Mesodermal cell (in vitro differentiated cells): ENCODE measurements around the gene FOXN3.

ENCODE experiments used
- H3K27ac ChIP-seq: 2 replicates; pipeline ENCODE4 v1.7.0; 2013; ENCODE audit warnings: mild to moderate bottlenecking, low read depth, low read length, moderate library complexity; ENCODE audit not compliant: severe bottlenecking
- H3K36me3 ChIP-seq: 2 replicates; pipeline ENCODE4 v1.7.1; 2013; ENCODE audit warnings: mild to moderate bottlenecking, low read length, moderate library complexity; ENCODE audit not compliant: control insufficient read depth, insufficient read depth
- H3K4me1 ChIP-seq: one replicate; pipeline ENCODE4 v1.7.1; 2013; ENCODE audit warnings: mild to moderate bottlenecking, low read length; ENCODE audit not compliant: insufficient read depth, control insufficient read depth, poor library complexity, severe bottlenecking
- H3K4me3 ChIP-seq: 2 replicates; pipeline ENCODE4 v1.7.0; 2013; ENCODE audit warnings: low read length, control low read depth, mild to moderate bottlenecking; ENCODE audit not compliant: insufficient read depth, poor library complexity, severe bottlenecking; ENCODE audit errors: extremely low read depth
- H3K9me3 ChIP-seq: 2 replicates; pipeline ENCODE4 v1.7.1; 2013; ENCODE audit warnings: mild to moderate bottlenecking, low read length, moderate library complexity; ENCODE audit not compliant: control insufficient read depth
- WGBS, 2 experiments: methylation state at CpG; one replicate each; pipeline ENCODE4 v1.1.5; 2013; ENCODE audit warnings: missing lambda C conversion rate in 2 of 2; ENCODE audit not compliant: insufficient coverage in 2 of 2; 5-methylcytosine and 5-hydroxymethylcytosine counted together

The FOXN3 gene

GRCh38 chr14:89394972-89395371, 22.1 kb downstream of the FOXN3 start:
- H3K27ac ChIP-seq: no peak overlapping the region
- peaks cover 5% of the 10 kb centered on the region for H3K4me1 ChIP-seq
- H3K9me3 ChIP-seq: no peaks in the 10 kb centered on the region
- peaks cover 8% of the 10 kb centered on the region for H3K36me3 ChIP-seq
- WGBS, 2 experiments: 90 to 96% methylated on average over 2 to 3 of the region's 4 CpGs
- H3K4me3 ChIP-seq: no peak overlapping the region

GRCh38 chr14:89393222-89393745, 23.7 kb downstream of the FOXN3 start:
- H3K27ac ChIP-seq: no peak overlapping the region
- no peaks in the 10 kb centered on the region for H3K4me1 ChIP-seq
- peaks cover 8% of the 10 kb centered on the region for H3K36me3 ChIP-seq

GRCh38 chr14:89392181-89392580, 24.9 kb downstream of the FOXN3 start:
- Histone ChIP-seq H3K36me3 (peaks cover 8% of the 10 kb centered on the region), H3K27ac (no peak overlapping the region), H3K4me3 (no peak overlapping the region), H3K4me1 (no peaks in the 10 kb centered on the region), H3K9me3 (no peaks in the 10 kb centered on the region)
- 76 to 83% methylated on average over 4 to 5 of the region's 5 CpGs for WGBS, 2 experiments

More at GRCh38 chr14:89393222-89393745, 23.7 kb downstream of the FOXN3 start:
- no peak overlapping the region for H3K4me3 ChIP-seq
- 92 to 100% methylated on average over 4 to 5 of the region's 6 CpGs for WGBS, 2 experiments
- H3K9me3 ChIP-seq: no peaks in the 10 kb centered on the region

- Histone ChIP-seq H3K27ac (no peak overlapping the region), H3K36me3 (peaks cover 8% of the 10 kb centered on the region), H3K4me3 (no peak overlapping the region), H3K4me1 (no peaks in the 10 kb centered on the region), H3K9me3 (no peaks in the 10 kb centered on the region)
- WGBS, 2 experiments: 86 to 88% methylated on average over 5 to 8 of the region's 8 CpGs
These were observed 25.5 kb downstream of the FOXN3 start for GRCh38 chr14:89391556-89391955.

GRCh38 chr14:89391123-89391522, 25.9 kb downstream of the FOXN3 start:
- no peak overlapping the region for H3K4me3 ChIP-seq
- H3K36me3 ChIP-seq: peaks cover 8% of the 10 kb centered on the region
- no peaks in the 10 kb centered on the region for H3K4me1 ChIP-seq
- H3K9me3 ChIP-seq: no peaks in the 10 kb centered on the region
- whole genome bisulfite sequencing, 2 experiments: 91 to 98% methylated on average over 7 to 9 of the region's 9 CpGs
- no peak overlapping the region for H3K27ac ChIP-seq

- no peak overlapping the region for H3K4me3 ChIP-seq
- no peaks in the 10 kb centered on the region for H3K4me1 ChIP-seq
- no peak overlapping the region for H3K27ac ChIP-seq
- H3K36me3 ChIP-seq: peaks cover 3% of the 10 kb centered on the region
- H3K9me3 ChIP-seq: no peaks in the 10 kb centered on the region
- 70 to 75% methylated on average over 3 of the region's 5 CpGs for WGBS, 2 experiments
These were observed 28.2 kb downstream of the FOXN3 start for GRCh38 chr14:89388853-89389252.

GRCh38 chr14:89387922-89388685, 28.9 kb downstream of the FOXN3 start:
- H3K36me3 ChIP-seq: peaks cover 3% of the 10 kb centered on the region
- no peaks in the 10 kb centered on the region for H3K9me3 ChIP-seq
- WGBS, 2 experiments: 89 to 94% methylated on average over 15 of the region's 15 CpGs
- H3K4me3 ChIP-seq: no peak overlapping the region
- no peak overlapping the region for H3K27ac ChIP-seq
- no peaks in the 10 kb centered on the region for H3K4me1 ChIP-seq

GRCh38 chr14:89386212-89386886, 30.7 kb downstream of the FOXN3 start:
- WGBS, 2 experiments: 94 to 95% methylated on average over 8 of the region's 9 CpGs
- Histone ChIP-seq H3K27ac (no peak overlapping the region), H3K4me3 (no peak overlapping the region)

GRCh38 chr14:89384636-89385035, 32.4 kb downstream of the FOXN3 start:
- Histone ChIP-seq H3K4me3 (no peak overlapping the region), H3K4me1 (no peaks in the 10 kb centered on the region), H3K9me3 (peaks cover 7% of the 10 kb centered on the region), H3K27ac (no peak overlapping the region), H3K36me3 (peaks cover 4% of the 10 kb centered on the region)
- WGBS, 2 experiments: 100% methylated on average over 1 of the region's 3 CpGs; no CpG with 5 or more reads in 1 of the 2 experiments

More at GRCh38 chr14:89386212-89386886, 30.7 kb downstream of the FOXN3 start:
- Histone ChIP-seq H3K36me3 (no peaks in the 10 kb centered on the region), H3K4me1 (no peaks in the 10 kb centered on the region), H3K9me3 (no peaks in the 10 kb centered on the region)

GRCh38 chr14:89384023-89384422, 33.0 kb downstream of the FOXN3 start:
- peaks cover 4% of the 10 kb centered on the region for H3K36me3 ChIP-seq
- 94 to 100% methylated on average over 2 to 3 of the region's 3 CpGs for WGBS, 2 experiments
- H3K27ac ChIP-seq: no peak overlapping the region
- H3K4me3 ChIP-seq: no peak overlapping the region
- H3K9me3 ChIP-seq: peaks cover 7% of the 10 kb centered on the region
- no peaks in the 10 kb centered on the region for H3K4me1 ChIP-seq
